NCI-H526 treated with DMSO at 0.1 percent for 48 hours (cell line): ENCODE data around the gene RASA3.

Source experiments
- DNase-seq: peaks from one replicate; lab custom pipeline; 2025; lab: John Stamatoyannopoulos, UW

RASA3 gene

GRCh38 chr13:113981194-113981605, 151.2 kb downstream of the RASA3 start:
- DNase-seq, result no peak

DNA sequence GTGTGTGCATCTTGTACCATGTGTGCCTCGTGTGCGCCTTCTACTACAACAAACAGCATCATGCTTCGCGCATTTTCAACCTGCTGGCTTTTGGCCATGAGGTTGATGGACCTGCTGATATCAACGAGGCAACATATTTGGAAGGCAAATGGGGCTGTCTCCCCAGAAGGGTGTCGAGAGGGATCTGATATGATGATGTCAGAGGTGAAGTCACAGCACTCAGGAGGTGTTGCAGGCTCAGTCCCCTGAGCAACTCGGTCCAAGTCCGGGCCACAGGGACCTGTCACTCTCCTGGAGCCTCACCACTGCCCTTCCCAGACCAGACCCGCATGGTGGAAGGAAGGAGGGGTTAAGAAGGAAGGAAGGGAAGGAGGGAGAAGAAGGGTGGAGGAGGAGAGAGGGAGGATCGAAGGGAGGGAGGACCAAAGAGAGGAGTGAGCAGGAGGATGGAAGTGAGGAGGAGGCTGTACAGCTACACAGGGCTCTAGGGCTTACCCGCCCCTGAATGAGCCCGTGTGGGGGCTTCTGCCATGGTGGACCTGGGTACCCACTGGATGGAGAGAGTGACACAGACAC, 151.8 kb downstream of the RASA3 start:
- no peak for DNase-seq

DNA sequence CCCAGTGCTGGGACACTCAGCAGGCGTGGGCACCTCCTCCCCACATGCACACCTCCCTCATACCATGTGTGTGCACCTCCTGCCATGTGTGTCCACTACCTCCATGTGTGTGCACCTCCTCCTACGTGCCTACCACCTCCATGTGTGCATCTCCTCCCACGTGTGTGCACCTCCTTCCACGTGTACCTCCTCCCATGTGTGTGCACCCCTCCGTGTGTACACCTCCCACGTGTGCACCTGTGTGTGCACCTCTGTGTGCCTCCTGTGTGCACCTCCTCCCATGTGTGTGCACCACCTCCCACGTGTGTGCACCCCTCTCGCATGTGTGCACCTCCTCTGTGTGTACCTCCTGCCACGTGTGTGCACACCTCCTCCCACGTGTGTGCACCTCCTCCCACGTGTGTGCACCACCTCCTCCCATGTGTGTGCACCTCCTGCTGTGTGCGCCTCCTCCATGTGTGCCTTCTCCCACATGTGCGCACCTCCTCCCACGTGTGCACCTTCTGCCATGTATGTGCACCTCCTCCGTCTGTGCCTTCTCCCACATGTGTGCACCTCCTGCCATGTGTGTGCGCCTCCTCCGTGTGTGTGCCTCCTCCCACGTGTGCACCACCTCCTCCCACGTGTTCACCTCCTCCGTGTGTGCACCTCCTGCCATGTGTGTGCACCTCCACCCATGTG, 152.5 kb downstream of the RASA3 start:
- DNase-seq, result no peak

- no peak for DNase-seq
Observed at GRCh38 chr13:113978741-113979481, 153.5 kb downstream of the RASA3 start.

GRCh38 chr13:113977976-113978375, 154.4 kb downstream of the RASA3 start:
- no peak for DNase-seq

DNA sequence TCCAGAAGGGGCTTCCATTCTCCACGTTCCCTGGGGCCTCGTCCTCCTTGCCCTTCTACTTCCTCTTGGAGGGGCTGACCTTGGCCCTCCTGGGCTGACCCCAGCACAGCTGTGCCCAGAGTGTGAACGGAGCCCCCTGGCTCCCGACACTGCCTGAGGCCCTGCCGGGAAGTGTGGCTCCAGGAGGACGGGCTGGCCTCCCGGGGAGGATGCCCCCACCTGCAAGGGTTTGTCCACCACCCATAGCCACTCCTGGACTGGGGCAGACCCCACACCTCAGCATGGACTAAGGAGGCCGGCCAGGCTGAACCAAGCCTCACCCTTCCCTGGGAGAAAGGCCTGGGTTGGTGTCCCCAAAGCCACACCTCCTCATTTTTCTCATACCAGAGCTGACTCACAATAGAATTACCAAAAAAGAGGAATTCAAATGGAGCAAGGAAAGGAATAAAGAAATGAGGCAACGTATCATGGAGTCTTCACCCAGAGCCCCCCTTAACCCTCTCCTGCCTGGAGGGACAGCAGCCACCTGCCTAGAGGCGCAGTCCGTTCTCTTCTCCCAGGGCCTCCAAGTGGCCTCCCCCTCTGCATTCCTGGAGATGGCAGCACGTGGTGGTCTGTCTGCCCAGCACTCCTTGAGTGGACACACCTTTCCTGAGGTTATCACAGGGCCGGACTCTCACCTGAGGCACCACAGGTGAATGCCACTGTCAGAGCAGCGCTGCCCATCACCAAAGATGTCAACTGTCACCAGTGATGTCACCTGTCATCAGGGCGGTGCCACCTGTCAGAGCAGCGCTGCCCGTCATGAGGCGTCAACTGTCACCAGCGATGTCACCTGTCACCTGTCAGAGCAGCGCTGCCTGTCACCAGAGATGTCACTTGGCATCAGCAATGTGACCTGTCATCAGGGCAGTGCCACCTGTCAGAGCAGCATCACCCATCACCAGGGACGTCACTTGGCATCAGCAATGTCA, 155.4 kb downstream of the RASA3 start:
- DNase-seq, result no peak

GRCh38 chr13:113975416-113975815, 157.0 kb downstream of the RASA3 start:
- no peak for DNase-seq

- DNase-seq, result no peak
Observed at GRCh38 chr13:113974304-113975281, 157.8 kb downstream of the RASA3 start.

DNA sequence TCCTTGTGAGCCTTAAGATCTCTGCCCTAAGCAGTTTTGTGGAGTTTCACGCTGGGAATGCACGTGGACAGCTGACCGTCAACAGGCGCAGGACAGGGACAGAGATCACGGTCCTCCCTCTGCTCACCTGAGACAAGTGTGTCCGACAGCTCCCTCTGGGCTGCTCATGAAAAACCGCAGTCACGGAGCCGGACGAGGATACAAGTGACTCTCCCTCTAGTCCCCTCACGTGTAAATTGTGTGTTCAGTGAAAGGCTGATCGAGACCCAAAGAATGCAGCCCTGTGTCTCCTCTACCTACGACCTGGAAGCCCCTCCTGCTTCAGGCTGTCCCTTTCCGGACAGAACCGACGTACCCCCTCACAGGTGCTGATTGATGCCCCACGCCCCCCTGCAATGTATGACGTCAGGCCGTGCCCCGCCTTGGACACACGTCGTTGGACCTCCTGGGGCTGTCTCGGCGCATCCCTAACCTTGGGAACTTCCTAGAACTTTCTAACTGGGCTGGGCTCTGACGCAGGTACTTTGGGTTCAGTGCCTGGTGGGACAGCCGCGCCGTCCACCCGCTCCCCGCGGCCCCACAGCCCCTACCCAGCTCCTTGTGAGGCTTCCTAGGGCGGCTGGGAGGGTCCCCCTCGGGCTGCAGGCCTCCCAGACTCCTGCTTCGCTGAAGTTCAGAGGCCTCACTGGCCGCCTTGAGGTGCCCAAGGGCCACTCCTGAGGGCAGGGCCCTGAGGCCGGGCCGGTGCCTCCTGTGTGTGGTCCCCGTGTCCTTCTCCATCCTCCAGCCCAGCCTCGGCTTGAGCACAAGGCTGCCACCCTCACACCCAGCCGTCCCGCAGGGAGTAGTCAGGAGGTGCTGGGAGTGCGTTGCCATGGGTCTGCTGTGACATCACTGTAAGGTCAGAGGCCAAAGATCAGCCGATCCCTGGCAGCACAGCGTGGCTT, 158.9 kb downstream of the RASA3 start, which contains the start of gene C13orf46:
Gene C13orf46, minus strand, starts transcription at position 859 of the 947 bp plus-strand sequence. Its CDS starts 79 bp downstream, at position 780.
- DNase-seq, result no peak

- DNase-seq, result no peak
Observed at GRCh38 chr13:113972451-113973217, 159.8 kb downstream of the RASA3 start.

- DNase-seq, result no peak
Observed at GRCh38 chr13:113971471-113972231, 160.8 kb downstream of the RASA3 start.

DNA sequence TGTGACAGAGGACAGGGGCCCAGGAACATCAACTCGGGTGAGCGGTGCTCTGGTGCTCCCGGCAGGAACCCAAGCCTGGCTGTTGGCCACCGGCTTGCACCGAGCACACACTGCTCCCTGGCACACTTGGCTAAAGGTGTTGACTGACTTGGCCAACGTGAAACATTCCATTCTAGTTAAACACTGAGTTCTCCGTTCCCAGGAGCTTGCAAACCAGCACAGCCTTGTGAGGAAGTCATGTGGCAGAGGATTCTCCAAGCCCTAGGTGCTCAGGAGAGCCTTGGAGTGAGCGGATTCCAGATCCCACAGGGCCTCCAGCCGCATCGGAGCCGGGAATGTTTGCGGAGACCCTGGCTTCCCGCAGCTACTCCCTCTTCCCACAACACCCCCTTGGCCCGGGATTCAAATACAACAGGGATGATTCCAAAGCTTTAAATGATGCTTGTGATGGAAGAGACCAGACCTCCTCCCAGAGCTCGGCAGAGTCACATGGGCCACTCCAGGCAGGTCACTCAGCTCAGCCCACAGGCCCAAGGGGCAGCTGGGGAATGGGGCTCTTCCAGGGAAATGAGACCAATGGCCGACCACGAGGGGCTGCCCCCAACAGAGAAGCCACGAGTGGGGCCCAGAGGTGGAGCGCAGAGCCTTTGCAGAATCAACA, 161.5 kb downstream of the RASA3 start:
- DNase-seq, result no peak

DNA sequence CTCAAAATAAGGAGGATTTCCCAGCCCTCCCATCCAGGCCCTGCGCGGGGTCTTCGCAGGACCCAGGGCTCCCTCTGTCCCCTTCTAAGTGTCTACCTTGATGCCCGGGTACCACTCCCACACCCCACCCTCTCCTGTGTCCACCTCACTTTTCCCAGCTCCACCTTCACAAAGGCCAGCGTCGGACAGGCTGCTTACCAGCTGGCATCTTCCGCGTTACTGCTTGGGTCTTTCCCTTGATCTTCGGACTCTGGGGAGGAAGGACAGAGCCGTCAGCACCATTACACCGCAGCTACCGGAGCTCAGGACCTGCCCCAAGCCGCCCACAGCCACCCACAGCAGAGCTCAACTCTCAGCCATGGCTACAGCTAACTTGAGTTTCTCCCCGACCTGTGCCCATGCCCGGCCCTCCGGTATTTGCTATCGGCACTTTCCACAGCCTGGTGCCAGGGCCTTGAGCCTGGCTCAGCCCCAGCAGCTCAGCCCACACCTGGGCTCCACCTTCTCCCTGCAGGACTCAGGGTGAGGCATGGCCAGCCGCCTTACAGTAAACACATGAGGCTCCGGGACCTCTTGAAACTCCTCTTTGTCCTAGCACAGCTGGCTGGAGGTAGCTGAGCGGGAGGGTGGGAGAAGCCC, 162.3 kb downstream of the RASA3 start:
- DNase-seq, result no peak

- DNase-seq, result no peak
Observed at GRCh38 chr13:113969311-113969972, 163.0 kb downstream of the RASA3 start.

DNA sequence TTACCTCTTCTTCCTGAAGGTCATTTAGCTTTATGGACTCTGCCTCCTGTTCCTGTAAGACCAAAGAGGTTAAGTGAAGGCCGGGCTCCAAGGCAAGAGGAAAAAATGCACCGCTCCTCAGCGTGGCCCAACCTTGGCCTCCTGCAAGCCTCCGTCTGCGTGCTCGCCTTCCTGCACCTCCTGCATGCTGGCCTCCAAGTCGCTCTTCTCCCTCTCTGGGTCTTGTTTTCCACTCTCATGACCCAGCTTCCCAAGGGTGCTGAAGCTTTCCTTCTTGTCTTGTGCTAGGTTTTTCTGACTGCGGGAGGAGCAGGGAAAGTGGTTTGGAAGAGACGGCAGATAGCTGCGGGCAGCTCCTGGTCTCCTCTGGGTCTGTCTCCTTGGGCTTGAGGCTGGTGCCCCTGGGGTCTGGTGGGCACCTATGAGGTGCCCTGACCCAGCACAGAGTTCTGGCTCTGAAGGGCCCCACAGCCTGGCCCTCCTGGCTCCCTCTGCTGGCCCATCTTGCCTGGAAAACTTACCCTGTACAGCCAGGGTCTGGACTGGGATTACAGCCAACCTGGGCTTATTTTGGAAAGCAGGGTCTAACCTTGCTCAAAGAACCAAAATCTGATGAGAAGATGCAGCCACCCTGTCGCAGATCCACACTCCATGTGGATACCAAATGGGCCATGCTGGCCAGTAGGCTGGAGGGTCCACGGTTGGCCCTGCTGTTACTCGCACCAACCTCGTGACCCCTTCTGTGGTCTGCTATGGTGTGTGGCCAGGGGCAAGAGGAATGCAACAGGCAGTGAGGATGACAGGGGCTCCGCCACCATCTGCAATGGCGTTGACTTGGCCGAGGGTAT, 163.7 kb downstream of the RASA3 start:
- no peak for DNase-seq
